ENCODE results near the gene PRDX5.

PRDX5 gene

DNA sequence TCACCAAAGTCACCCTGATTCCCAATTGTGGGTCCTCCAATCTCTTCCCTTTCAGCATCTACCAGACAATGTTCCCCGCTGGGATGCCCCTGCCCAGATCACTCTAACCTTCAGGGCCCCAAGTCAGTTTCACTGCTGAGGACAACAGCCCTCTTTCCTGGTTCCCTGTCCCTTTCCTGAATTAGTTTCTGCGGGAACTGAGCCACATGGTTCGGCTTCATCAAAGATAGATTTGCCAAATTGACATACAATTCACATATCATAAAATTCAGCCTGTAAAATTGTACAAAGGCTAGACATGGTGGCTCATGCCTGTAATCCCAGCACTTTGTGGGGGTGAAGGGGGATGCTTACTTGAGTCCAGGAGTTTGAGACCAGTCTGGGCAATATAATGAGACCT is 10.1 kb downstream of the PRDX5 start:
- FAIRE-seq, result no peak

DNA sequence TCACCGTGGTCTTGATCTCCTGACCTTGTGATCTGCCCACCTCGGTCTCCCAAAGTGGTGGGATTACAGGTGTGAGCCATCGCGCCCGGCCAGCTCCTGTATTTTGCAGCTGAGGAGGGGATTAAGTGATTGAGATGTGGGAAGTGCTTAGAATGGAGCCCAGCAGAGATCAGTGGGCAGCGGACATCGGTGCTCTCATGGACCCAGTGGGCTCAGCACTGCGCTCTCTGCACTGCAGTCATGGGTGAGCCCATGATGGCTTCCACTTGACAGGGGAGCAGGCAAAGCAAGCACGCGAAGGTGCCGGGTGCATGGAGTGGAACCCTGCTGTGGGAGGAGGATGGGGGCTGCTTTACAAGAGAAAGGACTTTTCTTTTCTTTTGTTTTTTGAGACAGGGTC is 13.0 kb downstream of the PRDX5 start:
- no peak for FAIRE-seq

DNA sequence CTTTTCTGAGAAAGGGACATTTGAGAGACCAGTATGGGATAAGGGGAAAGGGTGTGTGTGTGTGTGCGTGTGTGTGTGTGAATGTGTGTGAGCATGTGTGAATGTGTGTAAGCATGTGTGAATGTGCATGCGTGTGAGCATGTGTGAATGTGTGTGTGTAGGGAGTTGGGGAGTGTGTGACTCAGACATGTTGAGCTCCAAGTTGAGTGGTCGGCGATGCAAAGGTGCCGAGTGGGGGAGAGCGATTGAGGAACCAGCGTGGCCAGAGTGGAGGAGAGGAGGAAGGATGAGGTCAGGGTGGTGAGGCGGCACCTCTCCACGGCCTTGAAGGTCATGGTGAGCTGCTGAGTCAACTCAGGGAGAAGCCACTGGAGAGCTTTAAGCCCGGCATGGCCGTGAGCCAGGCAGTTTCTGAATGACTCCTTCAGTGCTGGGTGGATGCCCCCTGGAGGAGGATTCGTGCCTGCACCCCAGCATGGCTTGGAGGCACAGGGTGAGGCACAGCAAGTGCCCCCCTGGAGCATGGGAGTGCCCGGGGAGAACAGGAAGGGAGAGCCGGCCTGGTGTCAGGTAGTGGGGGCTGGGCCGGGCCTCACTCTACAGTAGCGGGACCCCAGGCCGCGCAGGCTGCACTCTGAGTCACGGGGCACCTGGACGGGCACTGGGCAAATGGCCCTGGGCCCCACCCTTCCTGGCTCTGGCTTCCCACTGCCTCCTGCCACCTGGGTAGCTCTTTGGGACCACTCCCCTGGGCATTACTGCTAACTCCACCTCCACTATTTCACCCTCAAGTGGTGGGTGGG is 13.8 kb downstream of the PRDX5 start:
- FAIRE-seq, result no peak

DNA sequence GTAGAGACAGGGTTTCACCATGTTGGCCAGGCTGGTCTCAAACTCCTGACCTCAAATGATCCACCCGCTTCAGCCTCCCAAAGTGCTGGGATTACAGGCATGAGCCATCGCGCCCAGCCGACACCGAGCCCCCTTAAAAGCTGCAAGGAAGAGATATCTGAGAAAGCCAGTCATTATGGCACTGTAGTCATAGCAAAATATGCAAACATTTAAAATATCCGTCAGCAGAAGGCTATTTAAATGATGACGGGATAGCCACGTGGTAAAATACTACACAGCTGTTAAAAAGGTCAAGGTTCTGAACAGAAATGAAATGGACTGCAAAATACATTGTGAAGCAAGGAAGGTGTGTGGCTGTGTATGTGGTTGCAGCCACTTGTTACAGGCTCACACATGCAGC is 15.6 kb downstream of the PRDX5 start:
- FAIRE-seq, result no peak

GRCh38 chr11:64334764-64335735 is 17.1 kb downstream of the PRDX5 start:
- FAIRE-seq, result no peak

- no peak for FAIRE-seq
Measured at GRCh38 chr11:64337538-64338249, 19.8 kb downstream of the PRDX5 start.

- no peak for FAIRE-seq
Measured at GRCh38 chr11:64338716-64339115, 20.8 kb downstream of the PRDX5 start.

DNA sequence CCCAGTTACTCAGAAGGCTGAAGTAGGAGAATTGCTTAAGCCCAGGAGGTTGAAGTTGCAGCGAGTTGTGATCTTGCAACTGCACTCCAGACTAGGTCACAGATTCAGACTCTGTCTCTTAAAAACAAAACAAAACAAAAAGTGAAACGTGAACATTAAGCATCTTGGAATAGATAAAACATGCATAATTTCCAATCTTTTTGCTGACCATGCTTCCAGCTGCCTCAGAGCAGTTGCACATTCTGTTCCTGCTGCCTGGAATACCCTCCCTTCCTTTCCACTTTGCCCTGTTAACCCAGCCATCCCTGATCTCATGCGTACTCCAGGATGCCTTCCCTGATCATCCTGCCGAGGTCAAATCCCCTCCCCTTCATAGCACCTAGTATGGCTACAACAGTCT is 21.4 kb downstream of the PRDX5 start:
- no peak for FAIRE-seq

- FAIRE-seq, result no peak
Measured at GRCh38 chr11:64339754-64340408, 22.0 kb downstream of the PRDX5 start, which contains the start of gene CCDC88B. Gene CCDC88B (plus strand): TSS chr11:64340204. CDS start chr11:64340267, 63 bp downstream.

GRCh38 chr11:64340671-64341335 is 22.9 kb downstream of the PRDX5 start:
- FAIRE-seq, result no peak

DNA sequence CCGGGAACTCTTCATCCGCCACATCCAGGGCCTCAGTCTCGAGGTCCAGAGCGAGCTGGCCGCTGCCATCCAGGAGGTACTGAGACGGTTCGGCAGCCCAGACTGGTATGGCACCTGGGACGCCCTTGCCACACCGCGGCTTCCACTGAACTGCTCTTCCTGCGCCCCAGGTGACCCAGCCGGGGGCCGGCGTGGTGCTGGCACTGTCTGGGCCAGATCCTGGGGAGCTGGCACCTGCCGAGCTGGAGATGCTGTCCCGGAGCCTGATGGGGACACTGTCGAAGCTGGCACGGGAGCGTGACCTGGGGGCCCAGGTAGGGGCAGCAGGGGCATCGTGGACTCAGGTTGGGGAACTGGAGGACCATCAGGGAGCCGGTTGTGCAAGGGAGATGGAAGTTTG is 23.5 kb downstream of the PRDX5 start:
- FAIRE-seq, result no peak

DNA sequence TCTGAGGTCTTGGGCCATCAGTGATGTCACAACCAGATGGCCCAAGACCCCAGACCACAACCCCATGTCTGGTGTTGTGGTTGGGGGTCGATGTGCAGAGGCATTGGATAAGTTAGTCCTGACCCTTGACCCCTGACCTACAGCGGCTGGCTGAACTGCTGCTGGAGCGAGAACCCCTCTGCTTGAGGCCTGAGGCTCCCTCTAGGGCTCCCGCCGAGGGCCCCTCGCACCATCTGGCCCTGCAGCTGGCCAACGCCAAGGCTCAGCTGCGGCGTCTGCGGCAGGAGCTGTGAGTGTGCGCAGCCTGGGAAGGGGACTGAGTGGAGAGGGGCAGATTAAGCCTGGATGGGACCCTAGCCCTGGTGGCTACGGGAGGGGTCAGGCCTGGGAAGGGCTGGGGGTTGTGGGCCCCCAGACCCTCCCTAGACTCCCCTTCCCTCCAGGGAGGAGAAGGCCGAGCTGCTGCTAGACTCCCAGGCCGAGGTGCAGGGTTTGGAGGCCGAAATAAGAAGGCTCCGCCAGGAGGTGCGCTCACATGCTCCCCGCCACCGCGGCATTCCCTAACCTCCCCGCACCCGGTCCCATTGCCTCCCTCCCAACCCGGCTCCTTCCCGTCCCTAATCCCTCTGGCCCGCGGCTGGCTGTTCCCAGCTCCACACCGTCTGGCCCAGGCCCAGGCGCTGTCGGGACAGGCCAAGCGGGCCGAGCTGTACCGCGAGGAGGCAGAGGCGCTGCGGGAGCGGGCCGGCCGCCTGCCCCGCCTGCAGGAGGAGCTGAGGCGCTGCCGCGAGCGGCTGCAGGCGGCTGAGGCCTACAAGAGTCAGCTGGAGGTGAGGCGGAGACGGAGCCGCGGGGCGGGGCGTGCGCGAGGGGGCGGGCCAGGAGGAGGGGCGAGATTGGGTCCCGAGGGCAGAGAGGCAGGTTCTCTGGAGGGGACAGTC is 24.2 kb downstream of the PRDX5 start:
- FAIRE-seq, result no peak

GRCh38 chr11:64342869-64343745 is 25.2 kb downstream of the PRDX5 start:
- no peak for FAIRE-seq

GRCh38 chr11:64343767-64344559 is 26.0 kb downstream of the PRDX5 start:
- FAIRE-seq, result no peak

DNA sequence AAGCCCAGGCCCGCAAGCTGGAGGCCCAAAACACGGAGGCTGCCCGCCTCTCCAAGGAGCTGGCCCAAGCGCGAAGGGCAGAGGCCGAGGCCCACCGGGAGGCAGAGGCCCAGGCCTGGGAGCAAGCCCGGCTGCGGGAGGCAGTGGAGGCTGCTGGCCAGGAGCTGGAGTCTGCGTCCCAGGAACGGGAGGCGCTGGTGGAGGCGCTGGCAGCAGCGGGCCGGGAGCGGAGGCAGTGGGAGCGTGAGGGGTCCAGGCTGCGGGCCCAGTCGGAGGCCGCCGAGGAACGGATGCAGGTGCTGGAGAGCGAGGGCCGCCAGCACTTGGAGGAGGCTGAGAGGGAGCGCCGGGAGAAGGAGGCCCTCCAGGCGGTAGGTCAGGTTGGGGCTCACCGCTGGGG is 26.9 kb downstream of the PRDX5 start:
- no peak for FAIRE-seq

- FAIRE-seq, result no peak
Measured at GRCh38 chr11:64347193-64347867, 29.4 kb downstream of the PRDX5 start.

- no peak for FAIRE-seq
Measured at GRCh38 chr11:64348383-64349024, 30.6 kb downstream of the PRDX5 start.

DNA sequence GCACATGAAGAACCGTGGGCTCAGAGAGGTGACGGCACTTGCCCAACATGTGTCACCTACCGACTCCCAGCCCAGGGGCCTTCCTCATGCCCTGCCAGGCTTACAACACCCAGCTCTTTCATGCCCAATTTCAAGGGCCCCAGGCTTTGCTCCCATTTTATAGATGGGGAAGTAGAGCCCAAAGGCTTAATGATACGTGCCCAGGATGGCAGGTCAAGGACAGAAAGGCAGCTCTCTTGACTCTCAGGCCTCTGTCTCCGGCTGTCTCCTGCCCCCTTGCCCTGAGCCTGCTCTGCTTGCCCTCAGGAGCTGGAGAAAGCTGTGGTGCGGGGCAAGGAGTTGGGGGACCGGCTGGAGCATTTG is 31.1 kb downstream of the PRDX5 start:
- FAIRE-seq, result no peak

Measured in A204.1 (cell line).